GM19452 (cell line): ENCODE results near the gene GRAMD1C.
"Not testable (repeated sequence)": the region's sequence is repeated elsewhere in the genome, so short reads cannot be mapped to it uniquely, and the experiment has no call there.

Source experiments
- ATAC-seq: cut with Tn5 transposase; IDR thresholded peaks from one replicate; pipeline ENCODE4 v1.9.1; 2021; ENCODE audit not compliant: unreplicated experiment

GRAMD1C gene

GRCh38 chr3:113838631-113839209 is at the start of gene GRAMD1C:
TSS of gene GRAMD1C (plus strand) at chr3:113838788. CDS start at chr3:113838910, 122 bp downstream.
- peak; percentile 89 for ATAC-seq

- no peak for ATAC-seq
Observed at GRCh38 chr3:113791381-113791780, 47.2 kb upstream of the GRAMD1C start.

- ATAC-seq, result no peak
Observed at GRCh38 chr3:113794526-113794925, 44.1 kb upstream of the GRAMD1C start.

DNA sequence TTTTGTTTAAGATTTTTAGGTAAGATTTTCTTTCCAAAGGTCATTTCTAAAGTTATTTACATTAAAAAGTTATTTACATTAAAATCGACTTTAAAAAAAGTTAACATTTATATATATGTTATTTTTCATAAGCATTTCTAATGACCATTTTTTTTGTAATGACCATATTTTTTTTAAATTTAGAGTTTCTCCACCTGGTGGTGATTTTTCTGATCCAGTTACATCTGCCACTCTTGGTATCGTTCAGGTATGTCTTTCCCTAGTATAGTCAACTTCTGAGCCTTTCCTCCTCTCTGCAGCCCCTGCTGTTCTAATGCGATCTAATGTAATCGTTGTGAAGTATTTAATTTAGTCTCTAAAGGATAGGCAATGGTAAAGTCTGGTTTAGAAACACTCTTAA is 42.9 kb upstream of the GRAMD1C start:
- ATAC-seq, result no peak

DNA sequence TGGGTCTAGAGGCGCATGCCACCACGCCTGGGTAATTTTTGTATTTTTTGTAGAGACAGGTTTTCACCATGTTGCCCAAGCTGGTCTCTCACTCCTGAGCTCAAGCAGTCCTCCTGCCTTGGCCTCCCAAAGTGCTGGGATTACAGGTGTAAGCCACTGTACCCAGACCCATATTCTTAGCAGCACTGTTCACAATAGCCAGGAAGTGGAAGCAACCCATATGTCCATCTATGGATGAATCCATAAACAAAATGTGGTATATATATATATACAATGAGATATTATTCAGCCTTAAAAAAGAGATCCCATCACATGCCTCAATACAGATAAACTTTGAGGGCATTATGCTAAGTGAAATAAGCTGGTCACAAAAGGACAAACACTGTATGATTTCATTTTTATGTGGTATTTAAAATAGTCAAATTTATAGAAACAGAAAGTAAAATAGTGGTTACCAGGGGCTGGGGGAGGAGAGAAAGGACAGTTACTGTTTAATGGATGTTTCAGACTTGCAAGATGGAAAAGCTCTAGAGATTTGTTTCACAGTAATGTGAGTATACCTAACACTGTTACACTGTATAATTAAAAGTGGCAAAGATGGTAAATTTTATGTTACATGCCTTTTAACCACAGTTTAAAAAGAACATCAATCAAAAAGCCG is 35.7 kb upstream of the GRAMD1C start:
- peak; percentile 81 for ATAC-seq

DNA sequence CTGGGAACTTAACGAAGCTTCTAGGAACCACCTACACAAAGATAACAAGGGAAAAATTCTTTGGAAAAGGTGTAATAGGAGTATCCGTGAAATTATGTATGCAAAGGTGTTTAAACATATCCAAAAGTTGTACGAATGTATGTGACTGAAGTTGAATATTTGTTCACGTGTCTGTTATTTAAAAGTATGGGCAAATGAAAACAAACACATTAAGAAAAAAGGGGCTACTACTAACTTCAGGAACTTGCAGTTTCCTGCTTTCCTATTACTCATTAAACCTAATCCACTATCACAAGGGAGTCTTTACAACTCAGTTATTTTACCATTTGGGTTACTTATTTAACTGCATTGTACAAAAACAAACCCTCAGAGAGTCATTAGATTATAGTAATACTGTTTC is 33.9 kb upstream of the GRAMD1C start:
- ATAC-seq, result no peak

DNA sequence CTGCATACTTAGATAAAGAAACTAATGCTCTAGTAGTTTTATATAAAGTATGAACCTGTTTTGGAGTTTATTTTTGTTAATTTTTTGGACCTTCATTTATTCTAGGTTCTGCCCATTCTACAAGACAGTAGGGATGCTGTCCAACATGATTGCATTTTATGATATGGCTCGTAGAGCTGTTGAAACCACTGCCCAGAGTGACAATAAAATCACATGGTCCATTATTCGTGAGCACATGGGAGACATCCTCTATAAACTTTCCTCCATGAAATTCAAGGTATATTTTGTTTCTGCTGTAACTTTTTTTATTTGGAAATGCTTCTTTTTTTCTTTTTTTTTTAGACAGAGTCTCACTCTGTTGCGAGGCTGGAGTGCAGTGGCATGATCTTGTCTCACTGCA is 33.3 kb upstream of the GRAMD1C start:
- no peak for ATAC-seq

GRCh38 chr3:113812854-113813253 is 25.7 kb upstream of the GRAMD1C start:
- no peak for ATAC-seq

DNA sequence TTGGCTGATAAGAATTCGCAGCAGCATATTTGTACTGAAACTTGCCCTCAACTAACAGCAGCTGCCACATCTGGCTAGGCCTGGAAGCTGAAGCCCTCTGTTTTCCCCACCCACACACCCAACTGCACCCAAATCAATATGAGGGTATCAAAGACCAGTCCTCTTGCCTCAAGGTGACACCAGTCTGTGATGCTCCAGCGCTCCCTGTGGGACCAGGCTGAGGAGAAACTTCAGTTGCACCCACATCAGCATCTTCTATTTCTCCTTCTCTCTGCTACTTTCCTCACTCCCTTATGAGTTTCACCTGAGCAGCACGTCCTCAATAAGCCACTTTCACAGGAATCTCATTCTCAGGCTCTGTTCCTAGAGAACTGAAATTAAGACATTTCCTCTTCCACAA is 18.7 kb upstream of the GRAMD1C start:
- no peak for ATAC-seq

DNA sequence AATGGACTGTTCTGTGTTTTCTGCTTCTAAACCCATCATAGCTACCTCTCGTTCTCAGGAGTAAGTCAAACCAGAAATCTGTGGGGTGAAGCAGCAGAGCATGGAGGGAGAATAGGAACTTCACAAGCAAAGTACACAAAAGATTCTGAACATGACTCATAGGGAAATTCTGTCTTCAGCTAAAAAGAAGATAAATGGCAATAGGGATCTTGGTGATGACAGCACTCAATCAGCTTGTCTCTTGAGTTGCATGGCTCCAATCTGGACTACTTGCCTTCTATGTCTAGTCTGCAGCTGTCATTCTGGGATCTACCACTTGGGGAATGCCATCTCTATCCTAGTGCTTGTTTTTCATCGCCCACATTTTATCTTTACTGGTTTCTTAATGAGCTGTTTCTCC is 13.5 kb upstream of the GRAMD1C start:
- ATAC-seq, result peak; percentile 59

GRCh38 chr3:113828600-113828999 is 10.0 kb upstream of the GRAMD1C start:
- peak; percentile 37 for ATAC-seq

DNA sequence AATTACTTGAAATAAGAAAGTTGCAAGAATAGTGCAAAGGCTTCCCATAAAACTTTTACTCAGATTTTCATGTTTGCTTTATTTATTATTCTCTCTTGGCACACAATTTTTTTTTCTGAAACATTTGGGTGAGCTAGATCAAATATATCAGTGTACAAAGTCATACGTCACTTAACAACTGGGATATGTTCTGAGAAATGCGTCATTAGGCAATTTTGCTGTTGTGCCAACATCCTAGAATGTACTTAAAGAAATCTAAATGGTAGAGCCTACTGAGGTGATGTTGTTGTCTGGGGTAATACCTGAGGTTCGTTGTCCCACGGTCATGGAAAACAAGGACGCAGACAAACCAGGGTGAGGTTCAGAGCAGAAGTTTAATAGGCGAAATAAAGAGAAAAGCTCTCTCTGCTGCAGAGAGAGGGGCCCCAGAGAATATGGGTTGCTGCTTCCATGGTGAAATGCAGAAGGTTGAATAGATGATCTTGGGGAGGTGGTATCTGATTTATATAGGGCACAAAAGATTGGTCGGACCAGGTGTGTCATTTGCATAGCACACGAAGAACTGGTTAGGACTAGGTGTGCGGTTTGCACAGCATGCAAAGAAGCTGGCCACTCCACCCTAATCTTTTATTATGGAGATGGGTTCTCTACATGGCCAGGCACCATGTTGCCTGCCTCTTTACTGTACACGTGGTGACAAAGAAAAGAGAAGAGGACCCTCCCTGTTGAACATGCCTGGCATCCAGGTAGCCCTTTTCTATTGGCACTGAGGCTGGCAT is 8.8 kb upstream of the GRAMD1C start:
- no peak for ATAC-seq

- ATAC-seq, result no peak
Observed at GRCh38 chr3:113831103-113831355, 7.6 kb upstream of the GRAMD1C start.

DNA sequence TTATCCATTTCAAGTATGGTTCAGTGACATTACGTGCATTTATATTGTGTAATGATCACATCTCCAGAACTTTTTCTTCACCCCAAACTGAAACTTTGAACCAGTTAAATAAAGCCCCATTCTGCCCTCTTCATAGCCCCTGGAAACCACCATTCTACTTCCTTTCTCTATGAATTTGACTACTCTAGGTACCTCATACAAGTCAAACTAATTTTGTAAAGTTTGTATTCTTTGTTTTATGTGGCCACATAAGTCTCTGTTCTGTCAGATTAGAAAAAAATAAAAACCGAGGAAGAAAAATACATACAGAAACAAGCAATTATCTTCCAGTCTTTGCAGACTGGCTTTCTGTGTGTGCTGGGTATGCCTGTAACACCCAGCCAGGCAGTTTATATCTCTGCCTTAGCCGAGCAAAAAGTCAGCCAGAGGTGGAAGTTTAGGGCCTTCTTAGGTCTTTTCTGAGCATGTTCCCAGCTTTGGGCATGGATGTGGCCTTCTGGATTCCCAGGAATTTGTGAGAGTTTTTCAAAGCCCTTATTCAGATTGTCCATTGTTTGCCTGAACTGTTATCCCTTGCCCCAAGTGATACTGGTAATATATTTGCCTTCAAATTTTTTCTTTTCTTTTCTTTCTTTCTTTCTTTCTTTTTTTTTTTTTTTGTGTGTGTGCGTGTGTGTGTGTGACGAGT is 6.0 kb upstream of the GRAMD1C start:
- peak; percentile 44 for ATAC-seq

DNA sequence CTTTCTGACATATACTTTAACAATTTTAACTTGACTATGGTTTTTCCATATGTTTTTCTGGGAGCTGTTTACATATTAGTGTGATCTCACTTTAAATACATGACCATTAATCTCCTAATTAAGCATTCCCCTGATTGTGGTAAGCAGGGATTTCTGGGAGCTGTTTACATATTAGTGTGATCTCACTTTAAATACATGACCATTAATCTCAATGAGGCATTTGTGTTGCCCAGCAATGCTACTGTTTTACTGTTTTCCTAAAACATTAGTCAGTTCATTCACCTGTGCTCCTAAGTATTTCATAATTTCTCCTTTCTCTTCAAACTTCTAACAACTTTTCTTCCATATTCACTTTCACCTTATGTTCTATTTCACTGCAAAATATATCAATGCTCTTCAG is 3.6 kb upstream of the GRAMD1C start:
- ATAC-seq, result no peak

DNA sequence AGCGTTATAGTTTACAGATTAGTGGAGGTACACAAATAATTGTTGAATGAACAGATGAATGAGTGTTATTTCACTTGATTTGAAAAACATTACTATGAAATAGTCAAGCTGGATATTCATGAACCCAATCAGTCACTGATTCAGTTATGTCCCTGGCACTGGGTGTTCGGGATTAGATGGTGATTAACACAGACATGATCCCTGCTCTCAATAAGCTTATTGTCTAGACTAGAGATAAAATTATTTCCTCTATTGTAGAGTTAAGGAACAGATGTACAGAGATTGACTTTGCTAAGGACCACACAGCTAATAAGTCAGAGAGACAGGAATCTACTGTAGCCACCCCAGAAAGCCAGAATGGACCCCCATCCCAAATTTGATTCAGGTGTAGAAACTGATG is 963 bp downstream of the GRAMD1C start:
- ATAC-seq, result no peak

DNA sequence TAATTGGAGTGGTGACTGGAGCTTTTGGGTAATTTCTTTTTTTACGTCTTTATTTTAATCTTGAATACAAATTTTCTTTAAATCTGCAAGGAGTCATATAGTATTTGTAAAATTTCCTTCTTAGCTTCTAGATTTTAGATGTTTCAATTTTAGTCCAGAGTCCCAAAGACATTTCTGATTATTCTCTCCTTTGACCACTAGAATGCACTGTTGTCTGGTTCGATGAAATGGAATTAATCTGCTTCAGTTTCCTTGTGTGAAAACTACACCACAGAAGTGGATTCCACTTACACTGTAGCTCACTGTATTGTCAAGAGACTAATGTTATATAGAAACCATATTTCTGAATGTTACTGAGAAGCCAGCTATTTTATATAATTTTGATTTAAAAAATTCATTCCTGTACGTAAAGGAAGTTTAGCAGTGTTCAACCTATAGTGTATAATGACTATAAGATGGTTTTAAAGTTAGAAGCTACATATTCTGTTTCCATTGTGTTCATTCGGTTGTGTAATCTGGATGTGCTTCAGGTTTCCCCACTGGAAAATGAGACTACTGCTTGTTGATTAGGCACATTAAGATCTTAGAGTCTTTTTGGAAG is 6.1 kb downstream of the GRAMD1C start:
- ATAC-seq, result no peak

DNA sequence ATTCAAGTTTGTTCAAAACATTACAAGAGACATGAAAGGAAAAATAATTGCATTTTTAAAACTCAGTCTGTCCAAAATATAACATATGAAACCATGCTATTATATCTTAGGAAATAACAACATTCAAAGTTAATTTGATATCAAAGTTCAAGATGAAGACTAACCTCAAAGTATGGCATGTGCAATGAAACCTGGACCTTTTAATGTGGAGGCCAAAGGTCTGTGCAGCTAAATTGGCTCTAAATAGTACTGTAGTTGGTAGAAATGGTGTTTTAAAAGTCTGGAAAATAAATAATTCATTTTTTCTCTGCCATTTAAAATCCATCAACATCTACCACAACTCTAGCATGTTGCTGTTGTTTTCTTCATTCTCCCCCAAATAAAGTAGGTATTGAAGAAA is 8.7 kb downstream of the GRAMD1C start:
- no peak for ATAC-seq

- no peak for ATAC-seq
Observed at GRCh38 chr3:113847664-113848461, 9.3 kb downstream of the GRAMD1C start.

DNA sequence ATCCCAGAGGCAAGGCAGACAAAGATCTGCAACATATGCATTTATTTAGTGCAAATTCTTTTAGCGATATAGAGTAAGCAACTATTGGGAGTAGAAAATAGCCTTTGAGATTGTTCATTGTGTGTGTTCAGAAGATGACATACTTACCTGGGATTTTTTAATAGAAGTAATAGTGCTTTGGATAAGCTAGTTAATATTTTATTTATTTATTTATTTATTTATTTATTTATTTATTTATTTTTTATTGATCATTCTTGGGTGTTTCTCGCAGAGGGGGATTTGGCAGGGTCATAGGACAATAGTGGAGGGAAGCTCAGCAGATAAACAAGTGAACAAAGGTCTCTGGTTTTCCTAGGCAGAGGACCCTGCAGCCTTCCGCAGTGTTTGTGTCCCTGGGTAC is 10.5 kb downstream of the GRAMD1C start:
- ATAC-seq, result not testable (repeated sequence)

DNA sequence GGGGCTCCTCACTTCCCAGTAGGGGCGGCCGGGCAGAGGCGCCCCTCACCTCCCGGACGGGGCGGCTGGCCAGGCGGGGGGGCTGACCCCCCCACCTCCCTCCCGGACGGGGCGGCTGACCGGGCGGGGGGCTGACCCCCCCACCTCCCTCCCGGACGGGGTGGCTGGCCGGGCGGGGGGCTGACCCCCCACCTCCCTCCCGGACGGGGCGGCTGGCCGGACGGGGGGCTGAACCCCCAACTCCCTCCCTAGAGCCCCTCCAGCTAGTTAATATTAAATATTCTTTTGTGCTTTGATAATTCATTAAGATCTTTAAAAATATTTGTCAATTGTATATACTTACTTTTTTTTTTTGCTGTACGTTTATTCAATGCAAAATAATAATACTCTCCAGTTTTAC is 11.3 kb downstream of the GRAMD1C start:
- ATAC-seq, result not testable (repeated sequence)
